H1 (cell line): Measurements from ENCODE around the gene RNF38. TPM values are rescaled to one million over a fixed set of nuclear protein-coding genes. Genes with fewer than 3 reads are reported as not detected.
"Not testable (repeated sequence)": the region's sequence is repeated elsewhere in the genome, so short reads cannot be mapped to it uniquely, and the experiment has no call there.

Experiments
- CTCF ChIA-PET: fragments of 300-600 bp; sonication (Branson Sonifier 250); formaldehyde crosslinking; loops from one replicate; lab custom pipeline; 2021; ENCODE audit not compliant: partially characterized antibody; lab: Charles Lee
- POLR2A ChIA-PET: fragments of 300-600 bp; sonication (Branson Sonifier 250); formaldehyde crosslinking; loops from one replicate; lab custom pipeline; 2021; ENCODE audit warnings: inconsistent platforms; ENCODE audit not compliant: partially characterized antibody; lab: Charles Lee
- DNase-seq, 2 experiments: peaks; one replicate each; pipeline versions ENCODE4 v3.0.0 to v3.0.0-alpha.2; 2010 to 2022; ENCODE audit warnings: low spot score in 2 of 2, low read depth in 1 of 2, mixed read lengths in 1 of 2
- FAIRE-seq: peaks from 2 replicates; lab custom pipeline; 2011; peaks lifted over from hg19 to GRCh38; lab: Jason Lieb, UNC
- H2AFZ ChIP-seq: 2 replicates; pipeline ENCODE4 v1.8.1; 2012; ENCODE audit warnings: low read length, inconsistent platforms
- H2AK5ac ChIP-seq: 2 replicates; pipeline ENCODE4 v1.6.1; 2013; ENCODE audit warnings: low read depth, low read length
- H2BK120ac ChIP-seq: replicated peaks from 2 replicates; pipeline ENCODE3; 2013; ENCODE audit warnings: low read depth, low read length, inconsistent platforms
- H2BK12ac ChIP-seq: 2 replicates; pipeline ENCODE4 v1.6.1; 2013; ENCODE audit warnings: low read depth, low read length
- H2BK15ac ChIP-seq: 2 replicates; pipeline ENCODE4 v1.6.1; 2013; ENCODE audit warnings: low read length
- H2BK20ac ChIP-seq: 2 replicates; pipeline ENCODE4 v1.6.1; 2013; ENCODE audit warnings: low read length
- H2BK5ac ChIP-seq: 2 replicates; pipeline ENCODE4 v1.6.1; 2013; ENCODE audit warnings: low read depth, low read length
- H3K14ac ChIP-seq: 2 replicates; pipeline ENCODE4 v1.6.1; 2013; ENCODE audit warnings: inconsistent platforms; ENCODE audit not compliant: insufficient read length
- H3K18ac ChIP-seq: 2 replicates; pipeline ENCODE4 v1.6.1; 2013; ENCODE audit warnings: low read length; ENCODE audit errors: extremely low read depth
- H3K23ac ChIP-seq: 2 replicates; pipeline ENCODE4 v1.6.1; 2013; ENCODE audit warnings: inconsistent platforms; ENCODE audit not compliant: insufficient read length
- H3K23me2 ChIP-seq: 2 replicates; pipeline ENCODE4 v1.6.1; 2013; ENCODE audit warnings: low read depth, low read length
- H3K27ac ChIP-seq: 2 replicates; pipeline ENCODE4 v1.6.1; 2011; ENCODE audit warnings: low read depth, low read length, inconsistent platforms
- H3K27me3 ChIP-seq, 4 experiments: replicated peaks in 1 of 4; 1 replicate in 1 of 4; 2 replicates in 3 of 4; pipeline versions ENCODE4 v1.6.1 to v1.8.1; 2011 to 2013; ENCODE audit warnings: low read length in 3 of 4, mild to moderate bottlenecking in 3 of 4, inconsistent platforms in 2 of 4, mixed read lengths in 2 of 4, moderate library complexity in 1 of 4; ENCODE audit not compliant: control insufficient read depth in 3 of 4, insufficient read depth in 3 of 4; ENCODE audit errors: extremely low read depth in 1 of 4
- H3K36me3 ChIP-seq, 4 experiments: 2 replicates each; pipeline versions ENCODE4 v1.6.1 to v1.8.1; 2011 to 2013; ENCODE audit warnings: mild to moderate bottlenecking in 4 of 4, low read length in 3 of 4, moderate library complexity in 2 of 4, control low read depth in 1 of 4, inconsistent platforms in 1 of 4; ENCODE audit not compliant: insufficient read depth in 4 of 4, control insufficient read depth in 2 of 4
- H3K4ac ChIP-seq: replicated peaks from 2 replicates; pipeline ENCODE3; 2013; ENCODE audit warnings: low read length, low read depth, mixed read lengths, inconsistent platforms; ENCODE audit not compliant: insufficient read length
- H3K4me1 ChIP-seq, 4 experiments: replicated peaks in 1 of 4; 1 replicate in 1 of 4; 2 replicates in 3 of 4; pipeline versions ENCODE4 v1.6.1 to v1.8.1; 2011 to 2013; ENCODE audit warnings: low read length in 3 of 4, inconsistent platforms in 2 of 4, mixed read lengths in 1 of 4; ENCODE audit not compliant: insufficient read depth in 4 of 4, control insufficient read depth in 3 of 4
- H3K4me2 ChIP-seq, 2 experiments: 2 replicates each; pipeline versions ENCODE4 v1.6.1 to v1.8.1; 2011 to 2013; ENCODE audit warnings: low read depth in 2 of 2, low read length in 2 of 2, control low read depth in 1 of 2, inconsistent platforms in 1 of 2, mild to moderate bottlenecking in 1 of 2; ENCODE audit not compliant: insufficient read depth in 1 of 2
- H3K4me3 ChIP-seq, 4 experiments: fragments of 200-600, 300-600 bp in 1 of 4; sonication (generic), shearing (Covaris generic), sonication (Bioruptor Twin) in 1 of 4; 2 replicates each; pipeline versions ENCODE4 v1.5.1 to v1.8.1; 2011 to 2016; ENCODE audit warnings: low read length in 4 of 4, low read depth in 3 of 4, control low read depth in 2 of 4, inconsistent platforms in 2 of 4, mild to moderate bottlenecking in 2 of 4, mixed read lengths in 1 of 4, moderate library complexity in 1 of 4; ENCODE audit not compliant: insufficient read depth in 2 of 4; ENCODE audit errors: extremely low read depth in 1 of 4
- H3K56ac ChIP-seq: replicated peaks from 2 replicates; pipeline ENCODE3; 2013; ENCODE audit warnings: low read depth, mild to moderate bottlenecking, mixed read lengths, low read length, inconsistent platforms; ENCODE audit not compliant: insufficient read length
- H3K79me1 ChIP-seq: 2 replicates; pipeline ENCODE4 v1.6.1; 2013; ENCODE audit warnings: low read depth, low read length, control low read depth
- H3K79me2 ChIP-seq, 2 experiments: 2 replicates each; pipeline versions ENCODE4 v1.6.1 to v1.8.1; 2012 to 2013; ENCODE audit warnings: low read length in 2 of 2, mild to moderate bottlenecking in 2 of 2, inconsistent platforms in 1 of 2; ENCODE audit not compliant: insufficient read depth in 2 of 2, control insufficient read depth in 1 of 2
- H3K9ac ChIP-seq, 4 experiments: replicated peaks in 1 of 4; 1 replicate in 1 of 4; 2 replicates in 3 of 4; pipeline versions ENCODE4 v1.6.1 to v1.8.1; 2011 to 2013; ENCODE audit warnings: low read depth in 3 of 4, low read length in 3 of 4, control low read depth in 2 of 4, mild to moderate bottlenecking in 2 of 4, moderate library complexity in 2 of 4, inconsistent platforms in 1 of 4; ENCODE audit errors: extremely low read depth in 1 of 4
- H3K9me3 ChIP-seq, 2 experiments: 2 replicates each; pipeline versions ENCODE4 v1.6.1 to v1.8.1; 2012 to 2013; ENCODE audit warnings: mild to moderate bottlenecking in 2 of 2, moderate library complexity in 2 of 2, control low read depth in 1 of 2, inconsistent platforms in 1 of 2, low read depth in 1 of 2, low read length in 1 of 2, mixed read lengths in 1 of 2; ENCODE audit not compliant: insufficient read depth in 2 of 2
- H4K20me1 ChIP-seq, 2 experiments: replicated peaks in 1 of 2; 2 replicates each; pipeline versions ENCODE3 to v1.8.1; 2011 to 2013; ENCODE audit warnings: inconsistent platforms in 2 of 2, low read length in 2 of 2, mild to moderate bottlenecking in 1 of 2; ENCODE audit not compliant: insufficient read depth in 2 of 2, control insufficient read depth in 1 of 2
- H4K5ac ChIP-seq: 2 replicates; pipeline ENCODE4 v1.6.1; 2013; ENCODE audit warnings: low read length, low read depth, mixed read lengths, inconsistent platforms; ENCODE audit not compliant: insufficient read length
- H4K8ac ChIP-seq: 2 replicates; pipeline ENCODE4 v1.8.0; 2013; ENCODE audit warnings: mild to moderate bottlenecking, moderate library complexity, low read length, inconsistent platforms; ENCODE audit not compliant: insufficient read depth; ENCODE audit errors: extremely low read depth
- H4K91ac ChIP-seq: replicated peaks from 2 replicates; pipeline ENCODE3; 2013; ENCODE audit warnings: low read length, mixed read lengths, inconsistent platforms; ENCODE audit not compliant: insufficient read length
- CHD1 ChIP-seq: IDR thresholded peaks from 2 replicates; pipeline ENCODE4 v1.6.1; 2012; ENCODE audit warnings: low read depth, low read length, improper control_type of control experiment
- CHD2 ChIP-seq: IDR thresholded peaks from 2 replicates; pipeline ENCODE4 v1.6.1; 2012; ENCODE audit warnings: low read length, improper control_type of control experiment
- FOSL1 ChIP-seq: IDR thresholded peaks from 2 replicates; pipeline ENCODE4 v1.6.1; 2011; ENCODE audit warnings: mild to moderate bottlenecking, low read depth, low read length, moderate library complexity; ENCODE audit not compliant: insufficient read depth
- RNF2 ChIP-seq: fragments of 200-900, 300-1000 bp; sonication (generic); IDR thresholded peaks from 2 replicates; pipeline ENCODE4 v1.7.1; 2016; ENCODE audit warnings: borderline replicate concordance, low read depth, mild to moderate bottlenecking, antibody characterized with exemption, low read length; ENCODE audit not compliant: poor library complexity, severe bottlenecking; ENCODE audit errors: missing control alignments
- TEAD4 ChIP-seq: IDR thresholded peaks from 2 replicates; pipeline ENCODE4 v1.6.1; 2012; ENCODE audit warnings: low read depth, low read length, inconsistent platforms, mixed read lengths
- USF2 ChIP-seq: IDR thresholded peaks from 2 replicates; pipeline ENCODE4 v1.6.1; 2011; ENCODE audit warnings: low read length, improper control_type of control experiment
- WGBS, 2 experiments: shearing (Covaris generic) in 1 of 2; methylation state at CpG; one replicate each; pipeline versions ENCODE4 v1.1.6 to v1.1.7; 2013 to 2015; ENCODE audit warnings: low lambda C conversion rate in 2 of 2, mixed read lengths in 2 of 2, inconsistent platforms in 1 of 2, low coverage in 1 of 2, missing lambda C conversion rate in 1 of 2; ENCODE audit not compliant: insufficient replicate concordance in 2 of 2, insufficient coverage in 1 of 2, insufficient read length in 1 of 2; ENCODE audit errors: extremely low coverage in 1 of 2, missing lambda C conversion rate in 1 of 2; 5-methylcytosine and 5-hydroxymethylcytosine counted together
- polyA plus RNA-seq, 7 experiments: library from polyadenylated mRNA; depleted of rRNA in 3 of 7; stranded (reverse) in 5 of 7; unstranded in 2 of 7; fragments of >200 nt in 5 of 7; fragments of 200-250 nt in 2 of 7; gene quantifications; 1 replicate in 5 of 7; 2 replicates in 1 of 7; 4 replicates in 1 of 7; pipeline versions ENCODE4 v1.2.1 to v1.2.3, GENCODE V29; 2011 to 2013; ENCODE audit warnings: missing spikeins in 2 of 7, mixed read lengths in 2 of 7
- total RNA-seq: library from RNA; stranded (reverse); fragmentation: NEBNext Ultra II Directional; extraction: Animal tissue kit (Norgen Biotek cat#: 25700); gene quantifications from 2 replicates; pipeline ENCODE4 v1.2.1, GENCODE V29; 2021

Gene RNF38
- total and polyA plus RNA-seq, 2 of the 8 experiments (the other 6 are each of a cell fraction or from before 2014, with no cell fraction given), result 54.9 to 60.9 TPM

GRCh38 chr9:36322462-36322861, 77.6 kb downstream of the RNF38 start (continued):
- TF ChIP-seq RNF2 (no peak), CHD1 (no peak), FOSL1 (no peak), TEAD4 (no peak), USF2 (no peak), CHD2 (no peak)

- H3K4me2 ChIP-seq, H3K56ac ChIP-seq, H3K79me2 ChIP-seq, H3K9ac ChIP-seq, H4K8ac ChIP-seq, H2BK20ac ChIP-seq, H3K4ac ChIP-seq, H3K4me3 ChIP-seq, H3K14ac ChIP-seq, H2BK5ac ChIP-seq, H3K27me3 ChIP-seq, H4K91ac ChIP-seq, FAIRE-seq, H3K27ac ChIP-seq, H3K9me3 ChIP-seq, H2AK5ac ChIP-seq, H3K23me2 ChIP-seq, H2BK12ac ChIP-seq, H4K5ac ChIP-seq, H3K79me1 ChIP-seq, H4K20me1 ChIP-seq, H2AFZ ChIP-seq, H3K23ac ChIP-seq, POLR2A ChIA-PET, H3K36me3 ChIP-seq, DNase-seq, H2BK15ac ChIP-seq, H3K18ac ChIP-seq, H2BK120ac ChIP-seq: not testable (repeated sequence)
- H3K4me1 ChIP-seq, result peaks cover 0 to 11% (median 3%) of the 10 kb centered on the region in 4 experiments; a peak in 5 of 7 replicates
- WGBS, 2 experiments, result 77% methylated on average over 4 of the region's 4 CpGs; no CpG with 5 or more reads in 1 of the 2 experiments
- CTCF ChIA-PET, result interaction anchor here (1.5 to 5.1 kb wide), 2 partner anchors 8 to 10 kb away, joined by 4 to 45 read pairs; no protein-coding TSS in a partner anchor
These were observed 78.2 kb downstream of the RNF38 start for GRCh38 chr9:36321903-36322302.
